IMR-90 (cell line): ENCODE results near the gene HYAL1. TPM values are rescaled to one million over a fixed set of nuclear protein-coding genes. Genes with fewer than 3 reads are reported as not detected.
A peak's percentile ranks its signal among the peaks of the same experiment; 100 is the strongest.

ENCODE experiments used
- ATAC-seq: fragments of 200-7000 bp; cut with Tn5 transposase; 2 replicates; pipeline ENCODE4 v1.9.1; 2020; ENCODE audit warnings: low read depth, mild to moderate bottlenecking, moderate library complexity
- BruUV-seq: library from RNA; stranded (reverse); fragments of 400-500 nt; replicated peaks from 2 replicates; lab custom pipeline; 2021; lab: Mats Ljungman, UMichigan
- CTCF ChIA-PET: fragments of 300-600 bp; formaldehyde crosslinking; extraction: SDS; loops from one replicate; lab custom pipeline; 2021; ENCODE audit warnings: antibody characterized with exemption; lab: Yijun Ruan, JAX
- POLR2A ChIA-PET: fragments of 300-600 bp; sonication (Branson Sonifier 250); formaldehyde crosslinking; loops from one replicate; lab custom pipeline; 2022; ENCODE audit warnings: antibody characterized with exemption; ENCODE audit not compliant: unreplicated experiment; lab: Charles Lee
- DNase-seq: peaks from one replicate; pipeline ENCODE4 v3.0.0; 2013
- H2AFZ ChIP-seq: replicated peaks from 2 replicates; pipeline ENCODE3; 2013; ENCODE audit warnings: low read length, mild to moderate bottlenecking; ENCODE audit not compliant: poor library complexity
- H2AK5ac ChIP-seq: 2 replicates; pipeline ENCODE4 v1.6.1; 2013; ENCODE audit warnings: low read depth, low read length, inconsistent platforms
- H2AK9ac ChIP-seq: replicated peaks from 2 replicates; pipeline ENCODE3; 2013; ENCODE audit warnings: mild to moderate bottlenecking, low read depth, low read length, moderate library complexity; ENCODE audit not compliant: poor library complexity
- H2BK120ac ChIP-seq: 2 replicates; pipeline ENCODE4 v1.6.1; 2013; ENCODE audit warnings: low read depth, low read length, inconsistent platforms
- H2BK15ac ChIP-seq: 3 replicates; pipeline ENCODE4 v1.6.1; 2013; ENCODE audit warnings: low read depth, low read length, inconsistent platforms
- H2BK20ac ChIP-seq: 2 replicates; pipeline ENCODE4 v1.6.1; 2013; ENCODE audit warnings: low read depth, mild to moderate bottlenecking, inconsistent platforms, low read length, moderate library complexity
- H2BK5ac ChIP-seq: 2 replicates; pipeline ENCODE4 v1.6.1; 2013; ENCODE audit warnings: mild to moderate bottlenecking, low read depth, low read length, inconsistent platforms; ENCODE audit not compliant: poor library complexity, severe bottlenecking
- H3K14ac ChIP-seq: replicated peaks from 2 replicates; pipeline ENCODE4 v1.6.1; 2013; ENCODE audit warnings: low read depth, low read length, inconsistent platforms
- H3K18ac ChIP-seq: 2 replicates; pipeline ENCODE4 v1.6.1; 2013; ENCODE audit warnings: low read depth, low read length, control low read depth
- H3K23ac ChIP-seq: 2 replicates; pipeline ENCODE4 v1.6.1; 2013; ENCODE audit warnings: low read depth, low read length, inconsistent platforms
- H3K27ac ChIP-seq: 2 replicates; pipeline ENCODE4 v1.5.1; 2013; ENCODE audit warnings: mild to moderate bottlenecking, control low read depth, low read length; ENCODE audit not compliant: insufficient read depth
- H3K27me3 ChIP-seq: 2 replicates; pipeline ENCODE4 v1.6.1; 2013; ENCODE audit warnings: low read length; ENCODE audit not compliant: control insufficient read depth, insufficient read depth
- H3K36me3 ChIP-seq: 2 replicates; pipeline ENCODE4 v1.6.1; 2013; ENCODE audit warnings: low read length, mixed read lengths; ENCODE audit not compliant: control insufficient read depth, insufficient read depth
- H3K4ac ChIP-seq: 2 replicates; pipeline ENCODE4 v1.6.1; 2013; ENCODE audit warnings: low read depth, low read length, inconsistent platforms
- H3K4me1 ChIP-seq: 2 replicates; pipeline ENCODE4 v1.6.1; 2013; ENCODE audit warnings: low read length, mixed read lengths; ENCODE audit not compliant: control insufficient read depth, insufficient read depth
- H3K4me2 ChIP-seq: 2 replicates; pipeline ENCODE4 v1.6.1; 2013; ENCODE audit warnings: low read depth, mild to moderate bottlenecking, control low read depth, low read length, moderate library complexity
- H3K4me3 ChIP-seq: 2 replicates; pipeline ENCODE4 v1.5.1; 2013; ENCODE audit warnings: low read depth, mild to moderate bottlenecking, control low read depth, low read length, moderate library complexity; ENCODE audit not compliant: insufficient read depth
- H3K56ac ChIP-seq: 2 replicates; pipeline ENCODE4 v1.6.1; 2013; ENCODE audit warnings: low read length, inconsistent platforms; ENCODE audit not compliant: insufficient read depth; ENCODE audit errors: extremely low read depth
- H3K79me1 ChIP-seq, 2 experiments: 2 replicates each; pipeline ENCODE4 v1.6.1; 2013; ENCODE audit warnings: low read length in 2 of 2, inconsistent platforms in 1 of 2, low read depth in 1 of 2
- H3K9ac ChIP-seq: 2 replicates; pipeline ENCODE4 v1.6.1; 2013; ENCODE audit warnings: low read depth, low read length, control low read depth
- H3K9me1 ChIP-seq: 2 replicates; pipeline ENCODE4 v1.6.1; 2013; ENCODE audit warnings: low read length, inconsistent platforms; ENCODE audit not compliant: insufficient read depth
- H3K9me3 ChIP-seq: 2 replicates; pipeline ENCODE4 v1.6.1; 2013; ENCODE audit warnings: low read length; ENCODE audit not compliant: control insufficient read depth, insufficient read depth
- H4K20me1 ChIP-seq: 2 replicates; pipeline ENCODE4 v1.6.1; 2013; ENCODE audit warnings: low read length, inconsistent platforms; ENCODE audit not compliant: insufficient read depth
- H4K5ac ChIP-seq: 2 replicates; pipeline ENCODE4 v1.6.1; 2013; ENCODE audit warnings: mild to moderate bottlenecking, low read depth, low read length, control low read depth
- H4K8ac ChIP-seq, 2 experiments: 2 replicates each; pipeline ENCODE4 v1.6.1; 2013; ENCODE audit warnings: low read depth in 2 of 2, low read length in 2 of 2, control low read depth in 1 of 2, inconsistent platforms in 1 of 2
- H4K91ac ChIP-seq: 2 replicates; pipeline ENCODE4 v1.6.1; 2013; ENCODE audit warnings: low read depth, low read length, inconsistent platforms; ENCODE audit not compliant: insufficient read depth
- BHLHE40 ChIP-seq: fragments of 150-350 bp; IDR thresholded peaks from 2 replicates; pipeline ENCODE4 v1.6.1; 2016; ENCODE audit warnings: mild to moderate bottlenecking, low read depth, low read length
- CEBPB ChIP-seq: IDR thresholded peaks from 2 replicates; pipeline ENCODE4 v1.6.1; 2012; ENCODE audit warnings: low read depth, low read length, improper control_type of control experiment
- CHD1 ChIP-seq: IDR thresholded peaks from 2 replicates; pipeline ENCODE4 v1.6.1; 2012; ENCODE audit warnings: low read depth, low read length, improper control_type of control experiment
- FOS ChIP-seq: fragments of 150-350 bp; IDR thresholded peaks from 2 replicates; pipeline ENCODE4 v1.6.1; 2016; ENCODE audit warnings: low read depth, low read length
- MAFK ChIP-seq: IDR thresholded peaks from 2 replicates; pipeline ENCODE4 v1.6.1; 2012; ENCODE audit warnings: low read depth, low read length, improper control_type of control experiment
- MAZ ChIP-seq: IDR thresholded peaks from 2 replicates; pipeline ENCODE4 v1.6.1; 2012; ENCODE audit warnings: low read depth, mild to moderate bottlenecking, low read length, improper control_type of control experiment, moderate library complexity, borderline replicate concordance
- MXI1 ChIP-seq: IDR thresholded peaks from 2 replicates; pipeline ENCODE4 v1.6.1; 2012; ENCODE audit warnings: low read depth, mild to moderate bottlenecking, low read length, moderate library complexity, borderline replicate concordance
- NFE2L2 ChIP-seq: fragments of 150-350 bp; IDR thresholded peaks from 2 replicates; pipeline ENCODE4 v1.6.1; 2016; ENCODE audit warnings: low read depth, mild to moderate bottlenecking, low read length
- POLR2A ChIP-seq: IDR thresholded peaks from 2 replicates; pipeline ENCODE4 v1.6.1; 2012; ENCODE audit warnings: mild to moderate bottlenecking, low read depth, low read length
- RAD21 ChIP-seq: IDR thresholded peaks from 2 replicates; pipeline ENCODE4 v1.6.1; 2012; ENCODE audit warnings: low read length, improper control_type of control experiment
- RCOR1 ChIP-seq: IDR thresholded peaks from 2 replicates; pipeline ENCODE4 v1.6.1; 2012; ENCODE audit warnings: mild to moderate bottlenecking, low read length, improper control_type of control experiment; ENCODE audit not compliant: insufficient replicate concordance
- RFX5 ChIP-seq: IDR thresholded peaks from 2 replicates; pipeline ENCODE4 v1.8.0; 2012; ENCODE audit warnings: low read depth, mild to moderate bottlenecking, low read length, moderate library complexity
- SMC3 ChIP-seq: fragments of 150-350 bp; IDR thresholded peaks from 2 replicates; pipeline ENCODE4 v1.6.1; 2016; ENCODE audit warnings: low read depth, mild to moderate bottlenecking, antibody characterized with exemption, low read length, moderate library complexity
- USF2 ChIP-seq: fragments of 150-350 bp; IDR thresholded peaks from 2 replicates; pipeline ENCODE4 v1.6.1; 2017; ENCODE audit warnings: mild to moderate bottlenecking, antibody characterized with exemption, low read length, low read depth
- WGBS, 2 experiments: methylation state at CpG; one replicate each; pipeline versions ENCODE4 v1.1.5 to v1.1.7; 2013; ENCODE audit warnings: missing lambda C conversion rate in 2 of 2; ENCODE audit not compliant: insufficient read length in 1 of 2; ENCODE audit errors: extremely low coverage in 2 of 2; 5-methylcytosine and 5-hydroxymethylcytosine counted together
- dilution Hi-C: fragments of 300-500 bp; cut with HindIII; formaldehyde crosslinking; loops from one replicate; pipeline ENCODE4 v1.14.3; 2018; ENCODE audit warnings: low sequenced_read_pairs; ENCODE audit not compliant: unreplicated experiment
- in situ Hi-C: fragments of 300-500 bp; cut with MboI; formaldehyde crosslinking; loops from 3 replicates; pipeline ENCODE4 v1.14.3; 2019; ENCODE audit warnings: low sequenced_read_pairs, inconsistent platforms, mixed read lengths
- intact Hi-C: fragments of 100-400 bp; cut with micrococcal nuclease; formaldehyde crosslinking; loops from 2 replicates; pipeline ENCODE4 v1.10.0; 2022
- polyA plus RNA-seq, 3 experiments: library from polyadenylated mRNA; depleted of rRNA; stranded (reverse); fragments of >200 nt; gene quantifications; 2 replicates each; pipeline ENCODE4 v1.2.3, GENCODE V29; 2012; ENCODE audit warnings: low replicate concordance in 1 of 3
- total RNA-seq: library from RNA; depleted of rRNA; stranded (reverse); fragments of >200 nt; gene quantifications from 2 replicates; pipeline ENCODE4 v1.2.3, GENCODE V29; 2012
- TF ChIP-seq, protein P1 (sequence below): fragments of 150-350 bp; IDR thresholded peaks from 2 replicates; pipeline ENCODE4 v1.6.1; 2016; ENCODE audit warnings: low read depth, mild to moderate bottlenecking, low read length, moderate library complexity, borderline replicate concordance

HYAL1 gene
- total and polyA plus RNA-seq, 2 of the 4 experiments (the other 2 are of a cell fraction): 0.32 to 0.36 TPM

- BruUV-seq: no TSS peak
- DNase-seq (peak; percentile 99), ATAC-seq (peak; percentile 96)
- Histone ChIP-seq H3K14ac (peak within 1 kb of the TSS; percentile 56), H3K9me1 (peaks cover 17% of the 10 kb centered on the region), H2BK5ac (peak within 1 kb of the TSS; percentile 74), H3K9ac (peak within 1 kb of the TSS; percentile 83), H2BK15ac (peak within 1 kb of the TSS; percentile 18; the same call in 1 of the 3 replicates), H4K8ac (peak within 1 kb of the TSS; percentile 80 to 88), H4K20me1 (no peaks in the 10 kb centered on the region), H3K4me3 (peak within 1 kb of the TSS; percentile 85), H3K27ac (peak within 1 kb of the TSS; percentile 82), H3K23ac (peak within 1 kb of the TSS; percentile 73), H4K5ac (peak within 1 kb of the TSS; percentile 78), H2AK9ac (peak within 1 kb of the TSS; percentile 90), H2BK120ac (peak within 1 kb of the TSS; percentile 65; the same call in 1 of the 2 replicates), H3K27me3 (no peaks in the 10 kb centered on the region), H3K18ac (peak within 1 kb of the TSS; percentile 50), H3K56ac (peak within 1 kb of the TSS; percentile 41), H2AFZ (peak within 1 kb of the TSS; percentile 95), H3K4ac (peak within 1 kb of the TSS; percentile 86), H2AK5ac (peak within 1 kb of the TSS; percentile 91), H3K9me3 (no peaks in the 10 kb centered on the region), H3K4me2 (peak within 1 kb of the TSS; percentile 92), H2BK20ac (peak within 1 kb of the TSS; percentile 15; the same call in 1 of the 2 replicates), H4K91ac (peak within 1 kb of the TSS; percentile 60), H3K79me1 (peaks cover 13 to 28% of the 10 kb centered on the region in 2 experiments; a peak in 3 of 4 replicates), H3K4me1 (peaks cover 13% of the 10 kb centered on the region), H3K36me3 (no peaks in the 10 kb centered on the region)
- POLR2A ChIA-PET: interaction anchor here (0.7 kb wide), 1 partner anchor 17 kb away, joined by 15 read pairs; no protein-coding TSS in a partner anchor
- intact Hi-C loops (no loop called here), in situ Hi-C loops (no loop called here), dilution Hi-C loops (no loop called here)
- CTCF ChIA-PET: interaction anchor here (1.9 kb wide), 1 partner anchor 25 kb away, joined by 4 read pairs; no protein-coding TSS in a partner anchor
- WGBS, 2 experiments: 0% methylated on average over 38 of the region's 61 CpGs; no CpG with 5 or more reads in 1 of the 2 experiments
- TF ChIP-seq FOS (no peak), RAD21 (no peak), CHD1 (0 out of 2 replicates have a peak, but pooled peaks have one; percentile 11), MXI1 (peak; percentile 86; the same call in 1 of the 2 replicates), USF2 (no peak), MAZ (peak; percentile 64; the same call in 1 of the 2 replicates), SMC3 (no peak), MAFK (no peak), BHLHE40 (peak; percentile 52), RFX5 (no peak), NFE2L2 (no peak), CEBPB (peak; percentile 71), RCOR1 (no peak), POLR2A (peak; percentile 92)
- TF ChIP-seq, protein P1, sequence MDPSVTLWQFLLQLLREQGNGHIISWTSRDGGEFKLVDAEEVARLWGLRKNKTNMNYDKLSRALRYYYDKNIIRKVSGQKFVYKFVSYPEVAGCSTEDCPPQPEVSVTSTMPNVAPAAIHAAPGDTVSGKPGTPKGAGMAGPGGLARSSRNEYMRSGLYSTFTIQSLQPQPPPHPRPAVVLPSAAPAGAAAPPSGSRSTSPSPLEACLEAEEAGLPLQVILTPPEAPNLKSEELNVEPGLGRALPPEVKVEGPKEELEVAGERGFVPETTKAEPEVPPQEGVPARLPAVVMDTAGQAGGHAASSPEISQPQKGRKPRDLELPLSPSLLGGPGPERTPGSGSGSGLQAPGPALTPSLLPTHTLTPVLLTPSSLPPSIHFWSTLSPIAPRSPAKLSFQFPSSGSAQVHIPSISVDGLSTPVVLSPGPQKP: no peak
Measured at GRCh38 chr3:50298836-50299637, 4.3 kb downstream of the HYAL1 start, which contains the start of the genes HYAL3 and NAA80. TSS of gene HYAL3 (minus strand) at chr3:50299405. CDS start at chr3:50295602, 3,803 bp downstream. TSS of gene NAA80 (minus strand) at chr3:50299405. CDS start at chr3:50297463, 1,942 bp downstream.
